Tibial nerve (tissue), 4 donors: ENCODE data around the gene KANK2.

Experiments
- EP300 ChIP-seq, 2 donors: sonication (generic); formaldehyde crosslinking; IDR thresholded peaks; one replicate each; pipeline ENCODE4 v1.6.1; 2017; ENCODE audit warnings: antibody characterized with exemption in 2 of 2, mild to moderate bottlenecking in 1 of 2
- TF ChIP-seq, protein P1 (sequence below), 5 experiments: fragments of 200-600 bp in 3 of 5; fragments of 450-650 bp in 2 of 5; sonication (generic) in 3 of 5; IDR thresholded peaks; one replicate each; pipeline ENCODE4 v1.5.1; 2016 to 2019; ENCODE audit warnings: antibody characterized with exemption in 5 of 5, mild to moderate bottlenecking in 3 of 5, moderate library complexity in 2 of 5

DNA sequence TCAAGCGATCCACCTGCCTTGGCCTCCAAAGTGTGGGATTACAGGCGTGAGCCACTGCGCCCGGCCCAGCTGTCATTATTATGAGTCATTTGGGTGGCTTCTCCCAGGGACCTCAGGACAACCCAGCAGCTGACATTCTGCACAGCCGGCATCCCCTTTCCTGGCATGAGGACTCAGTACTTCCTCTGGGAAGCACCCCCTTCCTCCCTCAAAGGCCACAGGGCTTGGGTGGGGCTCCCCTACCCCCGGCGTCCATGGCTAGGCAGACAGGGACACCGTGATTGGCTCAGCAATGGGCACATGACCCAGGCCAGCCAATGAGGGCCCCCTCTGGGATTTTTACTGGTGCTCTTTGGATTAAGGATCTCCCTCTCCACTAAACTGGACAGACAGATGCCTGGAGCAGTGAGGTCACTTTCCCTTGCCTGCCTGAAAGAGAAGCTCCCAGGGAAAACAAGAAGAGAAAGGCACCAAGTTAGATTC lies 6.0 kb downstream of the KANK2 start:
- TF ChIP-seq, protein P1, sequence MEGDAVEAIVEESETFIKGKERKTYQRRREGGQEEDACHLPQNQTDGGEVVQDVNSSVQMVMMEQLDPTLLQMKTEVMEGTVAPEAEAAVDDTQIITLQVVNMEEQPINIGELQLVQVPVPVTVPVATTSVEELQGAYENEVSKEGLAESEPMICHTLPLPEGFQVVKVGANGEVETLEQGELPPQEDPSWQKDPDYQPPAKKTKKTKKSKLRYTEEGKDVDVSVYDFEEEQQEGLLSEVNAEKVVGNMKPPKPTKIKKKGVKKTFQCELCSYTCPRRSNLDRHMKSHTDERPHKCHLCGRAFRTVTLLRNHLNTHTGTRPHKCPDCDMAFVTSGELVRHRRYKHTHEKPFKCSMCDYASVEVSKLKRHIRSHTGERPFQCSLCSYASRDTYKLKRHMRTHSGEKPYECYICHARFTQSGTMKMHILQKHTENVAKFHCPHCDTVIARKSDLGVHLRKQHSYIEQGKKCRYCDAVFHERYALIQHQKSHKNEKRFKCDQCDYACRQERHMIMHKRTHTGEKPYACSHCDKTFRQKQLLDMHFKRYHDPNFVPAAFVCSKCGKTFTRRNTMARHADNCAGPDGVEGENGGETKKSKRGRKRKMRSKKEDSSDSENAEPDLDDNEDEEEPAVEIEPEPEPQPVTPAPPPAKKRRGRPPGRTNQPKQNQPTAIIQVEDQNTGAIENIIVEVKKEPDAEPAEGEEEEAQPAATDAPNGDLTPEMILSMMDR (IDR thresholded peaks at IDR 0.05) = no peak
- TF ChIP-seq EP300 (IDR thresholded peaks at IDR 0.05) = peak in 1 of 2 donors; percentile 36
